HepG2 (cell line): ENCODE results near the gene HECTD2.

Experiments used
- FIP1L1 ChIP-seq: fragments of 200-400 bp; formaldehyde crosslinking; IDR thresholded peaks from 2 replicates; pipeline ENCODE4 v1.6.1; 2018; ENCODE audit warnings: low read depth, mild to moderate bottlenecking, low read length, moderate library complexity, borderline replicate concordance; ENCODE audit not compliant: insufficient read depth
- GABPA ChIP-seq, 2 experiments: IDR thresholded peaks; 2 replicates each; pipeline ENCODE4 v1.6.1; 2011 to 2016; ENCODE audit warnings: low read depth in 2 of 2, low read length in 1 of 2, missing biosample characterization in 1 of 2, missing genetic modification characterization in 1 of 2
- NR2F6 ChIP-seq, 2 experiments: IDR thresholded peaks; 2 replicates each; pipeline ENCODE4 v1.6.1; 2016; ENCODE audit warnings: antibody characterized with exemption in 1 of 2, mild to moderate bottlenecking in 1 of 2
- PHF20 ChIP-seq: sonication (generic); formaldehyde crosslinking; IDR thresholded peaks from 2 replicates; pipeline ENCODE4 v1.5.0; 2020; ENCODE audit warnings: mild to moderate bottlenecking, missing genetic modification reagents
- POLR2AphosphoS5 ChIP-seq: IDR thresholded peaks from 2 replicates; pipeline ENCODE4 v1.6.1; 2012; ENCODE audit warnings: low read depth, low read length
- RFX5 ChIP-seq: IDR thresholded peaks from 2 replicates; pipeline ENCODE4 v1.6.1; 2011; ENCODE audit warnings: low read depth, low read length, improper control_type of control experiment
- TF ChIP-seq, protein P1 (sequence below): sonication (generic); formaldehyde crosslinking; IDR thresholded peaks from 2 replicates; pipeline ENCODE4 v1.5.0; 2020; ENCODE audit warnings: mild to moderate bottlenecking, missing genetic modification reagents, moderate library complexity

DNA sequence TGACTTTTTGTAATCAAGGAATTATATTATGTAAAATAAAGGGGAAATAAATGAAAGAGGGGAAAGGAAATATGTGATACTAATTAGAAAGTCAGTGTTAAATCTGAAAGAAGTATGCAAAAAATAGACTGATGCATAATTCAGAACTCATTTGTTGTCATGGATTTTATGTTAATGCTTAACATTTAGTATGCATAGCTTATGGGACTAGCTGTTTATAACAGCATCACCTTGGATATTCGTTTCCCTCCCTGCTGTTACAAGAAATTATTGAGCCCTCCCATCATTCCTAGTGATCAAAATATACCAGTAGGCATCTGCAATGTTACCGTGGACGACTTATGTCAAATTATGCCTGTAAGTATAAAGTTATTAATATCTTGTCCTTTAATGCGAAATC, 85.9 kb downstream of the HECTD2 start:
- TF ChIP-seq, protein P1, sequence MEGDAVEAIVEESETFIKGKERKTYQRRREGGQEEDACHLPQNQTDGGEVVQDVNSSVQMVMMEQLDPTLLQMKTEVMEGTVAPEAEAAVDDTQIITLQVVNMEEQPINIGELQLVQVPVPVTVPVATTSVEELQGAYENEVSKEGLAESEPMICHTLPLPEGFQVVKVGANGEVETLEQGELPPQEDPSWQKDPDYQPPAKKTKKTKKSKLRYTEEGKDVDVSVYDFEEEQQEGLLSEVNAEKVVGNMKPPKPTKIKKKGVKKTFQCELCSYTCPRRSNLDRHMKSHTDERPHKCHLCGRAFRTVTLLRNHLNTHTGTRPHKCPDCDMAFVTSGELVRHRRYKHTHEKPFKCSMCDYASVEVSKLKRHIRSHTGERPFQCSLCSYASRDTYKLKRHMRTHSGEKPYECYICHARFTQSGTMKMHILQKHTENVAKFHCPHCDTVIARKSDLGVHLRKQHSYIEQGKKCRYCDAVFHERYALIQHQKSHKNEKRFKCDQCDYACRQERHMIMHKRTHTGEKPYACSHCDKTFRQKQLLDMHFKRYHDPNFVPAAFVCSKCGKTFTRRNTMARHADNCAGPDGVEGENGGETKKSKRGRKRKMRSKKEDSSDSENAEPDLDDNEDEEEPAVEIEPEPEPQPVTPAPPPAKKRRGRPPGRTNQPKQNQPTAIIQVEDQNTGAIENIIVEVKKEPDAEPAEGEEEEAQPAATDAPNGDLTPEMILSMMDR (CRISPR knock-in tag), result no peak
- no peak for TF ChIP-seq PHF20 (CRISPR knock-in tag)
- no peak for TF ChIP-seq GABPA (IDR thresholded peaks at IDR 0.05; ENCODE audit: low read depth, low read length)
- no peak for TF ChIP-seq GABPA (CRISPR knock-in tag; IDR thresholded peaks at IDR 0.05; ENCODE audit: low read depth)
- TF ChIP-seq RFX5, result no peak
- no peak for TF ChIP-seq POLR2AphosphoS5
- TF ChIP-seq NR2F6 (IDR thresholded peaks at IDR 0.05), result no peak
- TF ChIP-seq NR2F6 (CRISPR knock-in tag; IDR thresholded peaks at IDR 0.05), result no peak
- TF ChIP-seq FIP1L1, result no peak
